ENCODE data around the gene KIRREL3. TPM values are rescaled to one million over a fixed set of nuclear protein-coding genes. Genes with fewer than 3 reads are reported as not detected.

KIRREL3 gene
- total and polyA plus RNA-seq, 9 donors: 0.25 to 5.3 (median 0.48) TPM

DNA sequence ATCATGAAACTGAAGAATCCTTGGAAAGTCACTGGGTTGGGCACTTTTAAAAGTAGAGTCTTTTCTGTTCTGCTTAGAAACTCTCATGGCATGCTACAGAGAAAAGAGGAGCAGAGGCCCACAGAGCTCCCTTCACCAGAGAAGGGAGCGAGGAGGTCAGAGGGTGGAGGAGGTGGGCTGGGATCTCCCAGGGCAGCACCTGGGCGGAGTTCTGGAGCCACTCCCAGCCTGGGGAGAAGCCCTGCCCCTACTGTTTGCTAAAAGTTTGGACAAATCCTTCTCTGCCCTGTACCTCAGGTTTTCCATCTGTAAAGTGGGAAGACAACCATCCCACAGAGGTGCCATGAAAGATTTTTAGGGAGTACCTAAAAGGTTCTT is 299.1 kb downstream of the KIRREL3 start:
- WGBS, 3 donors: 92 to 100% (median 94%) methylated on average over 2 of the region's 2 CpGs

DNA sequence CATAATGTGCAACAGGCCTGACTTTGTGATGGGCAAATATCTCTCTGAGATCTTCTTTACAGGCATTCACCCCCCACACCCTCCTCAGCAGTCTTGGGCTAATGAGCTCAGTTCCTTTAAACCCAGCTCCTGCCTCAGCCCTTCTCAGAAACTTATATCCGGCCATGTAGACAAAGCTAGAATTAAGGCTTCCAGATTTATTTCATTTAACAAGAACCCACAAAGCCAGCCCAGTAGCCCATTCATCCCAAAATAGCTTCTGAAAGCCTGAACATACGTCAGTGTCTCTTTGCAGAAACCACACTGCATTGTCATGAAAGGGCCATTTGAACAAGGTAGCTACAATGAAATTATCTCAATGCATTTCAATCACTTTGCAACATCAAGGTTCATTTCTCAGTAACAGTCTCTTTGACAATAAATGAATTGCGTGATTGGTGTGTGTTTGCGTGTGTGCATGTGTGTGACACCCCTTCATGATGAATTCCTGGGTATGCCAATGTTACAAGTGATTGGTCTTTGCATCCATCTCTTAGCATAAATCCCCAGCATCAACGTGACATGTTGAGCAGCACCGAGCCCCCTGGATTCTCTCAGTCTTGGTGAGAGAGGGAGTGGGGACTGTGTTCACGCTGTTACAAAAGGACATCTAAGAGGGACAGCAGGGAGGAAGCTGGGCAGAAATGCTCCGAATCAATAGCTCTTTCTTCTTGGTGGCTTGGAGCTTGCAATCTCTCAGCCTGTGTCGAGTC is 299.6 kb downstream of the KIRREL3 start:
- no peaks in the 10 kb centered on the region for H3K36me3 ChIP-seq
- no peaks in the 10 kb centered on the region for H3K27me3 ChIP-seq
- no peak overlapping the region for H3K27ac ChIP-seq
- intact Hi-C loops (cut with DNase I): no loop called here
- no peaks in the 10 kb centered on the region for H3K9me3 ChIP-seq
- WGBS, 3 donors: 86 to 90% (median 87%) methylated on average over 9 of the region's 9 CpGs
- H3K4me3 ChIP-seq: no peak overlapping the region
- TF ChIP-seq EP300 (IDR thresholded peaks at IDR 0.05): no peak
- TF ChIP-seq, protein P1, sequence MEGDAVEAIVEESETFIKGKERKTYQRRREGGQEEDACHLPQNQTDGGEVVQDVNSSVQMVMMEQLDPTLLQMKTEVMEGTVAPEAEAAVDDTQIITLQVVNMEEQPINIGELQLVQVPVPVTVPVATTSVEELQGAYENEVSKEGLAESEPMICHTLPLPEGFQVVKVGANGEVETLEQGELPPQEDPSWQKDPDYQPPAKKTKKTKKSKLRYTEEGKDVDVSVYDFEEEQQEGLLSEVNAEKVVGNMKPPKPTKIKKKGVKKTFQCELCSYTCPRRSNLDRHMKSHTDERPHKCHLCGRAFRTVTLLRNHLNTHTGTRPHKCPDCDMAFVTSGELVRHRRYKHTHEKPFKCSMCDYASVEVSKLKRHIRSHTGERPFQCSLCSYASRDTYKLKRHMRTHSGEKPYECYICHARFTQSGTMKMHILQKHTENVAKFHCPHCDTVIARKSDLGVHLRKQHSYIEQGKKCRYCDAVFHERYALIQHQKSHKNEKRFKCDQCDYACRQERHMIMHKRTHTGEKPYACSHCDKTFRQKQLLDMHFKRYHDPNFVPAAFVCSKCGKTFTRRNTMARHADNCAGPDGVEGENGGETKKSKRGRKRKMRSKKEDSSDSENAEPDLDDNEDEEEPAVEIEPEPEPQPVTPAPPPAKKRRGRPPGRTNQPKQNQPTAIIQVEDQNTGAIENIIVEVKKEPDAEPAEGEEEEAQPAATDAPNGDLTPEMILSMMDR (IDR thresholded peaks at IDR 0.05): no peak
- no peak for TF ChIP-seq POLR2A (IDR thresholded peaks at IDR 0.05)
- no peaks in the 10 kb centered on the region for H3K4me1 ChIP-seq (ENCODE audit: insufficient read depth)
- DNase-seq: no peak

More for the DNA sequence above, 299.1 kb downstream of the KIRREL3 start:
- no peaks in the 10 kb centered on the region for H3K27me3 ChIP-seq
- H3K9me3 ChIP-seq: no peaks in the 10 kb centered on the region
- H3K27ac ChIP-seq: no peak overlapping the region
- TF ChIP-seq POLR2A (IDR thresholded peaks at IDR 0.05) (no peak), EP300 (IDR thresholded peaks at IDR 0.05) (no peak)
- TF ChIP-seq, protein P1 (IDR thresholded peaks at IDR 0.05): no peak
- DNase-seq: no peak
- no peaks in the 10 kb centered on the region for H3K4me1 ChIP-seq (ENCODE audit: insufficient read depth)
- H3K4me3 ChIP-seq: no peak overlapping the region
- intact Hi-C loops (cut with DNase I): no loop called here
- no peaks in the 10 kb centered on the region for H3K36me3 ChIP-seq

DNA sequence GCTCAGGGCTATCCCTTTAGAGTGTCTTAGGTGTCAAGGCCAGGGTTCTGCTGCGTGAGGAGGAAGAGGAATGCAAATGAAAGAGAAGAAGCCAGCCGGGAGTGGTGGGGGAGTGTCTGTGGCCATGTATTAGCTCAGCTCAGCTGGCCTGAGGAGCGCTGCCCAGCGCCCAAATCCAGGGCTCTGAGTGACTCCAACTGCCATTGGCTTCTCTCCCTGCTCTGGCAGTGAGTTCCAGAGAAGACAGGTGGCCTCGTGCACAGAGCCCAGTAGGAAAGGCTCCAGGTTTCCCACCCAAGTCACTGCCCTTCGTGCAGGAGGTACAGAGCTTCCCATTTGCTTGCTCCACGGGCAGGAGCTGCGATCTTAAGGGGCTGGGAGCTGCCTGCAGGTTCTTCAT is 302.0 kb downstream of the KIRREL3 start:
- Histone ChIP-seq H3K27ac (no peak overlapping the region), H3K9me3 (no peaks in the 10 kb centered on the region), H3K27me3 (no peaks in the 10 kb centered on the region), H3K4me1 (ENCODE audit: insufficient read depth) (no peaks in the 10 kb centered on the region), H3K4me3 (no peak overlapping the region), H3K36me3 (no peaks in the 10 kb centered on the region)
- no peak for TF ChIP-seq POLR2A (IDR thresholded peaks at IDR 0.05)
- TF ChIP-seq, protein P1 (IDR thresholded peaks at IDR 0.05): no peak
- TF ChIP-seq EP300 (IDR thresholded peaks at IDR 0.05): no peak
- no peak for DNase-seq
- intact Hi-C loops (cut with DNase I): no loop called here
- 4 to 13% (median 7%) methylated on average over 8 of the region's 8 CpGs for WGBS, 3 donors

DNA sequence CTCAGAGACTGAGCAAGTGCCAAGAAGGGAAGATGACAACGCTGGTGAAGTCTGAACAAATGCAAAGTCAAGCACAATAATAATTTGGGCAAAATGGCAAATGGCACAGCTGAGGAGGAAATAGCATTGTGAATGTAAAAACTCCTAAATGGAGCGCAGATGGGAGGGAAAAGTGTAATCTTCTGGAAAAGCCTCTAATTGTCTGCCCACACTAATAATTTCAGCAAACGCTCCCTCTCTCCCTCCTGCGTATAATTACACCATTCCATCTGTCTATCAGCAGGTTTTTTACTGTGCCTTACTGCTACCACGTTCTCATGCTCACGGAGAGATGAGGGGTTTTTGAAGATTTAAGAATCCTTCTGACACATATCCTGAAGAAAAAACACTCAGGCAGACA is 302.6 kb downstream of the KIRREL3 start:
- TF ChIP-seq, protein P1 (IDR thresholded peaks at IDR 0.05): no peak
- TF ChIP-seq EP300 (IDR thresholded peaks at IDR 0.05): no peak
- TF ChIP-seq POLR2A (IDR thresholded peaks at IDR 0.05): no peak
- H3K4me3 ChIP-seq: no peak overlapping the region
- H3K9me3 ChIP-seq: no peaks in the 10 kb centered on the region
- no peaks in the 10 kb centered on the region for H3K27me3 ChIP-seq
- 18 to 22% (median 21%) methylated on average over 6 of the region's 6 CpGs for WGBS, 3 donors
- H3K27ac ChIP-seq: no peak overlapping the region
- H3K4me1 ChIP-seq (ENCODE audit: insufficient read depth): no peaks in the 10 kb centered on the region
- intact Hi-C loops (cut with DNase I): no loop called here
- H3K36me3 ChIP-seq: no peaks in the 10 kb centered on the region
- DNase-seq: no peak

All from ovary (tissue), 9 donors.